ENCODE data around the gene CDK6. TPM values are rescaled to one million over a fixed set of nuclear protein-coding genes. Genes with fewer than 3 reads are reported as not detected.

Gene CDK6
- total RNA-seq, 2 donors from 2014 or later, result 28.5 to 36.6 TPM

- peaks cover 4% of the 10 kb centered on the region for H3K36me3 Mint-ChIP-seq (ENCODE audit: low read depth)
- peaks cover 9% of the 10 kb centered on the region for H3K4me1 Mint-ChIP-seq
Observed at GRCh38 chr7:92824901-92825480, 11.4 kb downstream of the CDK6 start.

GRCh38 chr7:92824450-92824849, 11.9 kb downstream of the CDK6 start:
- no peak overlapping the region for H3K9ac ChIP-seq (ENCODE audit: extremely low read depth, low read length, poor library complexity, severe bottlenecking)
- H3K9me3 ChIP-seq (ENCODE audit: control insufficient read depth, low read length), result peaks cover 7% of the 10 kb centered on the region
- Mint-ChIP-seq H3K4me3 (no peak overlapping the region), H3K9me3 (no peaks in the 10 kb centered on the region), H3K4me1 (peaks cover 9% of the 10 kb centered on the region), H3K27ac (no peak overlapping the region), H3K27me3 (ENCODE audit: insufficient read depth) (no peaks in the 10 kb centered on the region), H3K36me3 (ENCODE audit: low read depth) (peaks cover 6% of the 10 kb centered on the region)
- H3K27ac ChIP-seq (ENCODE audit: low read depth, low read length), result no peak overlapping the region
- no peak for DNase-seq
- H3K36me3 ChIP-seq (ENCODE audit: control insufficient read depth, insufficient read depth, low read length), result peaks cover 12% of the 10 kb centered on the region
- no peak overlapping the region for H3K4me3 ChIP-seq (ENCODE audit: low read length)
- no peaks in the 10 kb centered on the region for H3K4me1 ChIP-seq (ENCODE audit: control insufficient read depth, insufficient read depth, low read length)
- no peaks in the 10 kb centered on the region for H3K27me3 ChIP-seq (ENCODE audit: control insufficient read depth, insufficient read depth, low read length, poor library complexity, severe bottlenecking)
- 88% methylated on average over 2 of the region's 2 CpGs; no CpG with 5 or more reads in 1 of the 2 experiments for WGBS, 2 experiments (ENCODE audit: insufficient coverage in 1 of 2, insufficient read length in 1 of 2)
- no peak for TF ChIP-seq CTCF (conservative IDR thresholded peaks at IDR 0.05)

More at GRCh38 chr7:92824901-92825480, 11.4 kb downstream of the CDK6 start:
- Histone ChIP-seq H3K4me1 (ENCODE audit: control insufficient read depth, insufficient read depth, low read length) (no peaks in the 10 kb centered on the region), H3K27ac (ENCODE audit: low read depth, low read length) (no peak overlapping the region), H3K36me3 (ENCODE audit: control insufficient read depth, insufficient read depth, low read length) (peaks cover 12% of the 10 kb centered on the region), H3K9me3 (ENCODE audit: control insufficient read depth, low read length) (peaks cover 3% of the 10 kb centered on the region), H3K9ac (ENCODE audit: extremely low read depth, low read length, poor library complexity, severe bottlenecking) (no peak overlapping the region), H3K4me3 (ENCODE audit: low read length) (no peak overlapping the region), H3K27me3 (ENCODE audit: control insufficient read depth, insufficient read depth, low read length, poor library complexity, severe bottlenecking) (no peaks in the 10 kb centered on the region)
- no peak for TF ChIP-seq CTCF (conservative IDR thresholded peaks at IDR 0.05)
- 92 to 100% methylated on average over 1 to 3 of the region's 3 CpGs for WGBS, 2 experiments (ENCODE audit: insufficient coverage in 1 of 2, insufficient read length in 1 of 2)
- DNase-seq, result no peak
- Mint-ChIP-seq H3K9me3 (no peaks in the 10 kb centered on the region), H3K27me3 (ENCODE audit: insufficient read depth) (no peaks in the 10 kb centered on the region), H3K27ac (no peak overlapping the region), H3K4me3 (no peak overlapping the region)

GRCh38 chr7:92823042-92823441, 13.3 kb downstream of the CDK6 start:
- Histone ChIP-seq H3K4me3 (ENCODE audit: low read length) (no peak overlapping the region), H3K36me3 (ENCODE audit: control insufficient read depth, insufficient read depth, low read length) (peaks cover 5% of the 10 kb centered on the region), H3K4me1 (ENCODE audit: control insufficient read depth, insufficient read depth, low read length) (no peaks in the 10 kb centered on the region), H3K27ac (ENCODE audit: low read depth, low read length) (no peak overlapping the region), H3K27me3 (ENCODE audit: control insufficient read depth, insufficient read depth, low read length, poor library complexity, severe bottlenecking) (no peaks in the 10 kb centered on the region), H3K9ac (ENCODE audit: extremely low read depth, low read length, poor library complexity, severe bottlenecking) (no peak overlapping the region), H3K9me3 (ENCODE audit: control insufficient read depth, low read length) (peaks cover 7% of the 10 kb centered on the region)
- Mint-ChIP-seq H3K36me3 (ENCODE audit: low read depth) (peaks cover 9% of the 10 kb centered on the region), H3K4me1 (peaks cover 9% of the 10 kb centered on the region), H3K9me3 (no peaks in the 10 kb centered on the region), H3K27me3 (ENCODE audit: insufficient read depth) (no peaks in the 10 kb centered on the region), H3K4me3 (no peak overlapping the region), H3K27ac (no peak overlapping the region)
- no peak for TF ChIP-seq CTCF (conservative IDR thresholded peaks at IDR 0.05)
- WGBS, 2 experiments (ENCODE audit: insufficient coverage in 1 of 2, insufficient read length in 1 of 2), result 100% methylated on average over 1 of the region's 1 CpG
- DNase-seq, result no peak
